ELR (cell line): ENCODE measurements around the gene GLI1.
A peak's percentile ranks its signal among the peaks of the same experiment; 100 is the strongest.
"Not testable (repeated sequence)": the region's sequence is repeated elsewhere in the genome, so short reads cannot be mapped to it uniquely, and the experiment has no call there.

Experiments
- DNase-seq: peaks from one replicate; pipeline ENCODE4 v3.0.0-alpha.2; 2015; ENCODE audit warnings: low read depth

The GLI1 gene

DNA sequence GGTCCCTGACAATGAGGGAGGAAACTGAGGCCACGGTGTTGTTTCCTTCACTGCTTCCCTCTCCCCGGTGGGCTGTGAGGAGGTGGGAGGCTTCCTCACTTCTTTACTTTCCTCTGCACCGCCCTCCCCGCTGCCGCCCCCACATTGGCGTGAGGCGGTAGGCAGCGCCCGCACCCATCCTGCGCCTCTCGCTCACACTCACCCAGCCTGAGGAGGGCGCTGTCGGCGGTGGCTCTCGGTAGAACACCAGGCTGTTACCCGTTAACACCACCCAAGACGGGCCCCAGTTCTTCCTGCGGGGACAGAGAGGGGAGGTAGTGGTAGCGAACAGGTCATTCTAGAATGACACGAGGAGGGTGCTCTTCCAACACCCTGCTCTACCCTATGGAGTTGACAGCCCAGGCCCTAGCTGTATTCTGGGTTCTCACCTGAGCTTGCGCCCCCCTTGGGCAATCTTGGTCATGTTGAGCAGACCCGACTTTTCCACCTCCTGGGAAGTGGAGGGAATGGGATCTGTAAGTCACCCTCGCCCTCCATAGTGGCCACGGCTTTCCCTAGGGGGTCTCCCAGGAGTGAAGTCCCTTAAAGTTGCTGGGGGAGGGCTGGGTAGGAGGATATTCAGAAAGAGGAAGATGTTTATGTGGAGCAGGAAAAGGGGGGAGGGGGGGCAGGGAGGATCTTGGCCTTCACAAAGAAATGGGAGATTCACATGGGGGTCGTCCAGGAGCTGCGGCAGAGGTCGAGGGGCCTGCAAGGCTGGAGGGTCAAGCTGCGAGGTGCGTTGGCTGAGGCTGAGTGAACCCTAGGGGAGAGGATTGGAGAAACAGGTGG is 16.8 kb downstream of the GLI1 start:
- no peak for DNase-seq

DNA sequence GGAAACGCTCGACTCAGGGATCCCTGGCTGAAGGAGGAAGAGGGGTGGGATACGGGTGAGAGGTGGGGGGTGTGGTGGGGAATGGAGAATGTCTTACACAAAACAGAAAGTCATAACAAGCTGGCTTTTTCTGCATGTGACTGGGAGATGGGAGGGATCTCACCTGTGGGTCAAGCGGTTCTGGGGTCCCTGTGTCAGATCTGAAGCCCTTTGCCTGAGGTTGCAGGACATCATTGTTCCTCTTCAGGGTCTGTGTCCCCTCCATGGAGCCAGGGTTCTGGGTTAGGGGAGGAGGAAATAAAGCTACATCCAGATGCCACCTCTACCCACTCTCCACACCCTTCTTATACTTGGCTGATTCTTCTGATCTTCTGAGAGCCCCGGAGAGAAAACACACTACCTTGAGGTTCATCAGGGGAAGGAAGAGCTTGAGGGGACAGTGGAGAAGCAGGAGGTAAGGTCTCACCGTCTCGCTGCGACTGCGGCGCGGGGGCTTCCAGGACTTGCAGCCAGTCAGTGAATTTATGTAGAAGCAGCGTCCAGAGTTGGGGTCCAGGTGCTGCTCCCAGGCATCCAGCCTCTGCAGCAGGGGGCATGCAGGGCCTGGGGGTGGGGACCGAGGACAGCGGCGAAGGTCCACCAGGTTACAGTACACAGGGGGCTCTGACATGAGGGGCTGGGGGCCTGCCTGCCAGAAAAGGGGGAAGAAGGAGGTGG is 17.6 kb downstream of the GLI1 start:
- DNase-seq = no peak

DNA sequence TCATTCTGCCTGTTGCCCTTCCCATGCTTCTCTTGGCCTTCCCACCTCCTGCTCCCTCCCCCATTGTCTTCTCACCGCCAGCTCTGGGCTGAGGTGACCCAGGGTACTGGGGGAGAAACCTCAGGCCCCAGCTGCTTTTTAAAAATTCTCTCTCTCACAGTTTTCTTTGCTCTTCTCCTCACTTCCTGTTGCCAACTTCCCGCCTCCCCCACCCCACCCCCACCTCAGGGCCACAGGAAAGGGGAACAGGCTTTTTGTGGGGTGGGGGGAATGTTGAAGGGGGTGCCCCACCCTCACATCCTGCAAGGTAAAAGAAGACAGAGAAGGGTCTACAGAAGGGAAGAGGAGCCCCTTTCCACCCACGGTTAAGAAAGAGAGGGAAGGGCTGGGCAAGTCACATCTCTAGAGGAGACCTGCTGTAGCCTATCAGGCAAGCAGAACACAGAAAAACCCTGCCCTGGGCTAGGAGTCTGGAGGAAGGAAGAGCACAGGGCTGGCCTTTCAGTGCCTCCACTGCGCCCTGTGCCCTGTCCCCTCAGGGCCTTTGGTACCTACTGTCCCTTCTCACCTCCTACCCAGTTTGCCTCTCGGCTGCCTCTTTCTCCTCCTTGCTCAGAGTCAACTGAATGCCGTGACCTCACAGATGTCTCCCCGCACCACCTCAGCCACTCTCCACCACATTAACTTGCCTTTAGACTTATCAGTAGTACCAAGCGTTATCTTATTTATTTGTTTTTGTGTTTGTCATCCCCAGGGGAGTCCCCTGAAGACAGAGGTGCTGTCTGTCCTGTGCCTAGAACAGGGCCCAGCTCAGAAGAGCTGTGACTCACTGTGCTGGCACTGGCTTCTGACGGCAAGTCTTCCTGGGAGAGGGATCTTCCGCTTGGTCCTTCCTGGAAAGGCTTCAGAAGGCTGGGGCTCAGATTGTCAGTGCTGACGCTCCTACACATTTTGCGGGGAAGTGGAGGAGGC is 18.4 kb downstream of the GLI1 start:
- peak; percentile 39 for DNase-seq

DNA sequence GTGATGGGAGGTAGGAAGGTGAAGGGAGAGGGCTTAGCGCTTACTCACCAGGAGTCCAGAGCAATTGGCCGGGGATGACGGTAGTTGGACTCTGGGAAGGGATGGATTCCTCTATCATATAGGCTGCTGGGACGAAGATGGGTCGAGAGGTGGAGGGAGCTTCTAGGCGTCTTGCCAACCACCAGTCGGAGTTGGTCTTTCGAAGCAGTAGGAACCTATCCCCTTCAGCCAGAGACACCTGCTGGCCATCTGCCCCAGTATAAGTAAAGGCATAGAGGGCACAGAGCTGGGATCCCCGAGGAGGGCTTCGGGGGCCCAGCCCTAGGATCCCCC is 19.4 kb downstream of the GLI1 start:
- DNase-seq = no peak

DNA sequence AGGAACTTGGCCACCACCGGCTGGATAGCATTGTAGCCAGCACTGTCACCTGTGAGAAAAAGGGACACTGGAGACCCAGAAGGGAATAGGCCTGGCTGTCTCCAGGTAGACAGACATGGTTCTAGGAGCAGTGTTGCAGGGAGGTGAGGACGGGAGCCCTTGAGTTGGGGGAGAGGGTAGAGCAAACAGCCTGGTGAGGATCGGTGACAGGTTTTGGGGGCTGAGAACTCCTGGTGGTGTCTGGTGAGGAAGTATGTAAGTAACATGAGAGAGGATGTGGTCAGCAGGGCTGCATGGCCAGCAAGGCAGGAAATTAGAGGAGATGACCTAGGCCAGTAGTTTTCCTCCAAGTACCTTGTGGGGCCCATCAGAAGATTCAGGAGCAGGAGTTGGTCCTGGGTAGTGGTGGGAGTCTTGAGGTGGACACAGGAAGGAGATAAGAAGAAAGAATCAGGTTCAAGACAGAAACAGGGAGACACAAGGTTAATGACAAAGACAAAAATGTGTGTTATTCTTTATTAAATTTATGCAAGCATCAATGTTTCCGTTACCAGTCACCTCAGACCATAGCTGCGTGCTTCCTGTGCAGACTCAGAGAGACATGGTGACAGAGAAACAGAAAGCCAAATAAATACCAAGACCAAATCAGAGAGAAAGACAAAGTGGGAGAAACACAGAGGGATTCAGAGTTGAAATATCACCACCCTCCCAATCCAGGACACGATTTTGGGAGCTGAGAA is 20.0 kb downstream of the GLI1 start, which contains the start of gene ARHGAP9:
Gene ARHGAP9, minus strand, starts transcription at position 491 of the 740 bp plus-strand sequence. Its CDS starts 460 bp downstream, at position 31.
- peak; percentile 29 for DNase-seq

DNA sequence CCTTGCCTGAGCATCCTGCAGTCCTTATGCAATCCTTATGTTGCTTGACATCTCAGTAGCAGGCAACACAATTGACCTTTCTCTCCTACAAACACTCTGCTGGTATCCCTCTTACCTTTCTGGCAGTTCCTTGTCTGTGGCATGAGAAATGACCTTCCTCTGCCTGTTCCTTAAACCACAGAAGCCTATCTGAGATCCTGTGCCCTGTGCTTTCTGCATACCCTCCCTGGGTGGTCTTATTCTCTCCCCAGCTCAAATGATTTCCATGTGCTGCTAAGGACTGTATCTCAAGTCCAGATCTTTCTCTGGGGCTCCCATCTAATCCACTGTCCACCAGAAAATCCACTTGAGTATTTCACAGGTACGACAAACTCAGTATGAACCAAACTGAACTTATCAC is 22.1 kb downstream of the GLI1 start:
- DNase-seq = no peak

DNA sequence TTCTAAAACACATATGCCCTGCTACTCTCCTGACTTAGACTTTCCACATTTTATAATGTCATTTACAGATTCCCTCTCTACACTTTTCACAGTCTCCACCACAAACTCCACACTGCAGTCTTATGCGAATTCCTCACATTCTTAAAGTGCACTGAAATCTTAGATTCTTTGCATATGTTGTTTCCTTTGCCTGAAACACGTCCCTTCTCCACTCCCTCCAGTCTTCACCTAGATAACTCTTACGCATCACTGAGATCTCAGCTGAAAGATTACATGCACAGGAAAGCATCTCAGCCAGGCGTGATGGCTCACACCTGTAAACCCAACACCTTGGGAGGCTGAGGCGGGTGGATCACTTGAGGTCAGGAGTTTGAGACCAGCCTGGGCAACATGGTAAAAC is 23.9 kb downstream of the GLI1 start:
- DNase-seq = peak; percentile 35

DNA sequence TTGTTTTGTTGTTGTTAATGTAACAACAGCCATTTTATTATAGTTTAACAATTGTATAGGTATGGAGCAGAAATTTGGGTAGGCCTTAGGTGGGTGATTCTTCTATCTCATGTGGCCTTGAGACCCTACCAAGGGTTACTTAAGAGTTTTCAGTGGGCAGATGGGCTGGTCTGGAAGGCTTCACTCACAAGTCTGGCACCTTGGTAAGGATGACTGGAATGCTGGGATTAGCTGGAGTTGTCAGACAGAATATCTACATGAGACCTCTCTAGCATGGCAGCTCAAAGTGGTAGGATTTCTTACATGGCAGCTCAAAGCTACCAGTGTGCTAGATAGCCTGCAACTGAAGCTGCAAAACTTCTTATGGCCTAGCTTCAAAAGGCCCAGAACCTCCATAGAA is 26.1 kb downstream of the GLI1 start:
- no peak for DNase-seq

DNA sequence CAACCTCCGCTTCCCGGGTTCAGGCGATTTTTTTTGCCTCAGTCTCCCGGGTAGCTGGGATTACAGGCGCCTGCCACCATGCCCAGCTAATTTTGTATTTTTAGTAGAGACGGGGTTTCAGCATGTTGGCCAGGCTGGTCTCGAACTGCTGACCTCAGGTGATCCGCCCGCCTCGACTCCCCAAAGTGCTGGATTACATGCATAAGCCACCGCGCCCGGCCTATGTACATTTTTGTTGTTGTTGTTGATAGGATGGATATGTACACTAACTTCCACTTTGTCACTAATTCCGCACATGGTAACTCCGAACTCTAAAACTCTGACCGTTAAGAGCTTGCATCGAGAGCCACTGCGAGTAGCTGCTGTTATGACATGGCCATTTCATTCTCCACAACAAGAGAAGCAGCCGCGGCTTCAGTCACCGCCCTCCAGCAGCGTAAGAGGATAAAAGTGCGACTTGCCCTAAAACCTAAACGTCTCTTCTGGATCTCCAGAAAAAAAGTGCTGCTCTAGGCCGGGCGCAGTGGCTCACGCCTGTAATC is 27.5 kb downstream of the GLI1 start:
- DNase-seq = no peak

DNA sequence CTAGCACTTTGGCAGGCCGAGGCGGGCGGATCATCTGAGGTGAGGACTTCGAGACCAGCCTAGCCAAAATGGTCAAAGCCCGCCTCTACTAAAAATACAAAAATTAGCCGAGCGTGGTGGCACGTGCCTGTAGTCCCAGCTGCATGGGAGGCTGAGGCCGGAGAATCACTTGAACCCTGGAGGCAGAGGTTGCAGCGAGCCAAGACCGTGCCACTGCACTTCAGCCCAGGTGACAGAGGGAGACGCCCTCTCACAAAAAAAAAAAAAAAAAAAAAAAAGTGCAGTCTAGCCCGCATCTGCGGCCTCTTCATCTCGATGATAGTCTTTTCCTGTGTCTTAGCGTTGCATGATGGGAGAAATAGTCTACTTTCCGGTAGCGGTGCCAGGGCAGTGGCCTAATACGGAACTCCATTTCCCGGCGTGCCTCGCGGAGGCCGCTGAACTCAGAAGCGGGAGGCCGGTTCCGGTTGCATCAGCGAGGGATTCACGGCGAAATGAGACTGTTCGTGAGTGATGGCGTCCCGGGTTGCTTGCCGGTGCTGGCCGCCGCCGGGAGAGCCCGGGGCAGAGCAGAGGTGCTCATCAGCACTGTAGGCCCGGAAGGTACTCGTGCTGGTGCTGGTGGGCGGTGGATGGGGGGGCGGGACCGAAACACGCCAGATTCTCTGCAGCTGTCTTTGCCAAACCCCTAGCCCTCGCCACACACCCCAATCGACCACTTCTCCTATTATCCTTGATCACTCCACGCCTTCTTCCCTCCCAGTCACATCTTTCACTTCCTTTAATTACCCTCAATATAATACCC is 28.2 kb downstream of the GLI1 start, which contains the start of gene MARS1:
Gene MARS1, plus strand, starts transcription at position 472 of the 805 bp plus-strand sequence. Its CDS starts 23 bp downstream, at position 495.
- peak; percentile 98 for DNase-seq

DNA sequence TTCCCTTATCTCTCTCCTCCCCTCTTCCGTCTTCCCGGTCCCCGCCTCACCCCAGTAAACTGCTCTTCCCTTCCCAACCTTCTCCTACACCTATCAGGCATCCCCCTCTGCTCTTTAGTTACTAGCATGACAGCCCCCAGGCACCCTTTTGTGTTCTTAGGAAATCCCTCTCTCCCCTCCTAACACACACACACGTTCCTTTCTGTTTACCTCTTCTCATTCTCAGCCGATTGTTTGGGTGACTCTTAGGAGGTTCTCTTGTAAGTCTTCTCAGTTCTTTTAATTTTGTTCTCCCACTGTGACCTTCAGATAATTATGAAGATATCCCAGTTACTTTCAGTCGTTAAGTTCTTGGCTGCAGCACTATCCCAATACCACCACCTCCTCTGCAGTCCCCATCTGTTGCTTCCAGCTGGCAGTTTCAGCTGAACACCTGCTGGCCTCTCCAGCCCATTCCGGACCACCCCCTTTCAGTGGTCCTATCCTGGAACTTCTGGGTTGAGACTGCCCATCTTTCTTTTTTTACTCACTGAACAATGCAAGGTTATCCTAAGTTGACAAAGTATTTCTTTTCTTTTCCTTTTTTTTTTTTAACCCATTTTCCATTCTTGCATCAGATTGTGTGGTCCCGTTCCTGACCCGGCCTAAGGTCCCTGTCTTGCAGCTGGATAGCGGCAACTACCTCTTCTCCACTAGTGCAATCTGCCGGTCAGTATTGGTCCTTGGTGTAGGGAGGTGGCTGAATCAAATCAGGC is 29.0 kb downstream of the GLI1 start:
- DNase-seq = peak; percentile 15

DNA sequence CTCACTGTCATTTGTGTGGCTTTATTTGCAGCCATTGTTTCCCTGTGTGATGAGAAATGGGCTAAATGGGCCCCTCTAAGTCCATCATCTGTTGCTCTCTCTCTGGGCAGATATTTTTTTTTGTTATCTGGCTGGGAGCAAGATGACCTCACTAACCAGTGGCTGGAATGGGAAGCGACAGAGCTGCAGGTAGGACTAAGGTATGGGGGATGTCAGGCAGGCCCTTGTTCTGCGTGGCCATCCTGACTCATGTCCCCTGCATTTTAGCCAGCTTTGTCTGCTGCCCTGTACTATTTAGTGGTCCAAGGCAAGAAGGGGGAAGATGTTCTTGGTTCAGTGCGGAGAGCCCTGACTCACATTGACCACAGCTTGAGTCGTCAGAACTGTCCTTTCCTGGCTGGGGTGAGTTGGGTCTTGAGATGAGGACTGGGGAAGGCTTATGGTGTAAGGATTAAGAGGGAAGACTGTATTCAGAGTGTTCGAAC is 29.6 kb downstream of the GLI1 start:
- DNase-seq = peak; percentile 60

DNA sequence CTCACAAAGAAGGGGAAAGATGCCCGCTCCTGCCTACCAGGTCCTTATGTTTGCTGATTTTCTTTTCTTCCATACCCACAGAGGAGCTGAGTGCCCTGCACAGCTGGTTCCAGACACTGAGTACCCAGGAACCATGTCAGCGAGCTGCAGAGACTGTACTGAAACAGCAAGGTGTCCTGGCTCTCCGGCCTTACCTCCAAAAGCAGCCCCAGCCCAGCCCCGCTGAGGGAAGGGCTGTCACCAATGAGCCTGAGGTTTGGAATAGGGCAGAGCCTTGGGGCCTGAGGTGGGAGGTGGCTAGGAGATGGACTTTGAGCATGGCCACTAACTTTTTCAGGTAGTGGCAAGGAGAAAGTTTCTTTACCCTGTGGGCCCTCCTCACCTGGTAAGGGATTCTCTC is 30.5 kb downstream of the GLI1 start:
- no peak for DNase-seq

DNA sequence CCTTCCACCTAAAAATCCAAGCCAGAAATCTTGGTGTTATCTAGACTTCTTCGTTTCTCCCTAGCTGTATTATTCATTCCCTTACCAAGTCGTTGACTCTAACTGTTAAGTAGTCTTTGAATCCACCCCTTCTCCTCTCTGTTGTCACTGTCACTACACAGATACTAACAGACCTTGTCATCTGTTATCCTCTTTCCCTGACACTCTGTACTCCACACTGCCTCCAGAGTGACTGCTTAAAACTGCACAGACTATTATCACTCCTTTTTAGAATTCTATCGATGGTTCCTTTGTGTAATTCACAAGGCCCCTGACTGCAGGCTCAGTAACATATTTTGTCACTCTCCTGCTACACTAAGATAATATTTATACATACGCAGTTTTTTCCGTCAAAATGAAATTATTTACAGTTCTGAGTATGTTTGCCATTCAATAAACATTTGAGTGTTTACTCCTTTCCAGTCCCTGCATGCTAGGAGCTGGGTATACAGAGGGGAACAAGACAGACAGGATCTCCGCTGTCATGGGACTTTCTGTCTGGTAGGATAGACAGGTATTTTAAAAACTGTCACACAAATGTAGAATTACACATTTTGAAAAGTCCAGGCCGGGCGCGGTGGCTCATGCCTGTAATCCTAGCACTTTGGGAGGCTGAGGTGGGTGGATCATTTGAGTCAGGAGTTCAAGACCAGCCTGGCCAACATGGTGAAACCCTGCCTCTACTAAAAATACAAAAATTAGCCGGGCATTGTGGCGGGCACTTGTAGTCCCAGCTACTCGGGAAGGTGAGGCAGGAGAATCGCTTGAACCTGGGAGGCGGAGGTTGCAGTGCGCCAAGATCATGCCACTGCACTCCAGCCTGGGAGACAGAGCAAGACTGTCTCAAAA is 32.1 kb downstream of the GLI1 start:
- peak; percentile 36 for DNase-seq

DNA sequence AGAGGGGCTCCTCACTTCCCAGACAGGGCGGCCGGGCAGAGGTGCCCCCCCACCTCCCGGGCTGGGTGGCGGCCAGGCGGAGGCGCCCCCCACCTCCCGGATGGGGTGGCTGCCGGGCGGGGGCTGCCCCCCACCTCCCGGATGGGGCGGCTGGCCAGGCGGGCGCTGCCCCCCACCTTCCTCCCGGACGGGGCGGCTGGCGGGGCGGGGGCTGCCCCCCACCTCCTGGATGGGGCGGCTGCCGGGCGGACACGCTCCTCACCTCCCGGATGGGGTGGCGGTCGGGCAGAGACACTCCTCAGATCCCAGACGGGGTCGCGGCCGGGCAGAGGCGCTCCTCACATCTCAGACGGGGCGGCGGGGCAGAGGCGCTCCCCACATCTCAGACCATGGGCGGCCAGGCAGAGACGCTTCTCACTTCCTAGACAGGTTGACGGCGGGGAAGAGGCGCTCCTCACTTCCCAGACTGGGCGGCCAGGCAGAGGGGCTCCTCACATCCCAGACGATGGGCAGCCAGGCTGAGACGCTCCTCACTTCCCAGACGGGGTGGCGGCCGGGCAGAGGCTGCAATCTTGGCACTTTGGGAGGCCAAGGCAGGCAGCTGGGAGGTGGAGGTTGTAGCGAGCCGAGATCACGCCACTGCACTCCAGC is 35.6 kb downstream of the GLI1 start:
- DNase-seq = not testable (repeated sequence)

DNA sequence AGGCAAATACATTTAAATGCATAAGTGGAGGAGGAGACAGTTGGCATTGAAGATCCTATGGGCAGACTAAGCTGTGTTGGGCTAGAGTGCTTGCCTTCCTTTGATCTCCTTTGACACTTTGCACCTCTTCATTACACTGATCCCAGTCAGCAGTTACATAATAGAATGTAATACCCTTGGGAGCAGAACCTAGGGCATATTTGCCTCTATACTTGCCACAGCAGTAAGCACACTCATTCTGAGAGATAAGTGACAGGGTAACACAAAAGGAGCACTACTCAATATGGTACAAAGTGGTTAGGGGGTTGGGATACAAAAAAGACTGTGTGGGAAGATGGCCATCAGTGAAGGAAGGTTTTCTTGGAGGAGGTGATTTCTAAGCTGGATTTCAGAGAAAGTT is 37.2 kb downstream of the GLI1 start:
- no peak for DNase-seq

DNA sequence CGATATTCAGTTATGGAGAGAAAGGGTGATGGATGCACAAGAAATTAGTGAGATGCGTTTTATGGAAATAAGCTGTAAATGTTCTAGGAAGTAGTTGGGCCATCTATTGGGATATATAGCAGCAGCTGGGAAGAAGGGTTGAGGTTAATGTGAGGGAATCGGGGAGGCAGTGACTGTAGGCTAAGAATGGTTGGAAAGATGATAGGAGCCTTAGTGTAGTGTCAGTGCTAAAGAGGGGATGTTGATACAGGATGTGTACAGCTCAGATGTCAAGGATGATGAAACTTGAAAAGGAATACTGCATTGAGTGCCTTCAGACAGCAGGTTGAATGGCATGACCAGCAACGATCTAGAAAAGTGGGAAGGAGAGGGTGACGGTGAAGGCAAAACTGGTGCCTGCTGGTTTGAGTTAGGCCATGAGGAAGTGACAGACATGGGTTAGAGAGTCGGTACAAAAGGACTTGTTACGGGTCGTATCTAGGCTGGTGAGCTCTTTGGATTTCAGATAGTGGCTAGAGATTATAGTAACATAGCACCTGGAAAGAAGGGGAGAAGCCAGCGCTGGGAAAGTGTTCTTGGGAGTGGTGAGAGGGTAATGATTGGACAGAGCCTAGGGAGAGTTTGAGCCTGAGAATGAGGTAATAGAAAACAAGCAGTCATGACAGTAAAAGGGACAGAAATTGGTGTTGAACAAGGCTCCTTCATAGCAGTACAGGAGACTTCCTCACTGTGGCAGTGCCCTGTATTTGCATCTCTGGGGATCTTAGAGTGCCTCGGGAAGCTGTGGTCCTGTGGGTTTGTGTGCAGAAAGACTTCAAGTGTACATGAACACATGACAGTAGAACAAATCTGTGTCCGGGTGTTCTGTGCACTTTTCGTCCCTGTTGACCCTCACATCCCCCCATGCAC is 37.9 kb downstream of the GLI1 start:
- no peak for DNase-seq
